ENCODE measurements around the gene AHNAK2.

AHNAK2 gene

DNA sequence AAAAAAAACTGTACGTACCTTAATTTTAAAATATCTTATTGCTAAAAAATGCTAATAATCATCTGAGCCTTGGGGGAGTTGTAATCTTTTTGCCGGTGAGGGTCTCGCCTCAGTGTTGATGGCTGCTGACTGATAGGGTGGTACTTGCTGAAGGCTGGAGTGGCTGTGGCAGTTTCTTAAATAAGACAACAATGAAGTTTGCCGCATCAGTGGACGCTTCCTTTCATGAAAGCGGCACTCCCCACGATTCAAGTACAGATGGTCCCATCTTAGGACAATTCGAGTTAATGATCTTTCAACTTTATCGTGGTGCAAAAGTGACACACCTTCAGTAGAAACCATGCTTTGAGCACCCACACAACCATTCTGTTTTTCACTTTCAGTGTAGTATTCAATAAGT lies 61.1 kb downstream of the AHNAK2 start:
- no peak for DNase-seq (ENCODE audit: low read depth in 1 of 2, low spot score in 1 of 2)
- H3K27me3 ChIP-seq (ENCODE audit: insufficient read depth, poor library complexity, severe bottlenecking), result no peaks in the 10 kb centered on the region
- H3K4me3 ChIP-seq (replicated peaks; ENCODE audit: insufficient read depth, low read length), result no peak overlapping the region
- TF ChIP-seq SPI1 (IDR thresholded peaks at IDR 0.05; ENCODE audit: borderline replicate concordance, low read depth) (no peak), GABPA (IDR thresholded peaks at IDR 0.05; ENCODE audit: low read depth) (no peak), POLR2AphosphoS5 (IDR thresholded peaks at IDR 0.05; ENCODE audit: low read depth) (no peak)
- TF ChIP-seq, protein P1, sequence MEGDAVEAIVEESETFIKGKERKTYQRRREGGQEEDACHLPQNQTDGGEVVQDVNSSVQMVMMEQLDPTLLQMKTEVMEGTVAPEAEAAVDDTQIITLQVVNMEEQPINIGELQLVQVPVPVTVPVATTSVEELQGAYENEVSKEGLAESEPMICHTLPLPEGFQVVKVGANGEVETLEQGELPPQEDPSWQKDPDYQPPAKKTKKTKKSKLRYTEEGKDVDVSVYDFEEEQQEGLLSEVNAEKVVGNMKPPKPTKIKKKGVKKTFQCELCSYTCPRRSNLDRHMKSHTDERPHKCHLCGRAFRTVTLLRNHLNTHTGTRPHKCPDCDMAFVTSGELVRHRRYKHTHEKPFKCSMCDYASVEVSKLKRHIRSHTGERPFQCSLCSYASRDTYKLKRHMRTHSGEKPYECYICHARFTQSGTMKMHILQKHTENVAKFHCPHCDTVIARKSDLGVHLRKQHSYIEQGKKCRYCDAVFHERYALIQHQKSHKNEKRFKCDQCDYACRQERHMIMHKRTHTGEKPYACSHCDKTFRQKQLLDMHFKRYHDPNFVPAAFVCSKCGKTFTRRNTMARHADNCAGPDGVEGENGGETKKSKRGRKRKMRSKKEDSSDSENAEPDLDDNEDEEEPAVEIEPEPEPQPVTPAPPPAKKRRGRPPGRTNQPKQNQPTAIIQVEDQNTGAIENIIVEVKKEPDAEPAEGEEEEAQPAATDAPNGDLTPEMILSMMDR (IDR thresholded peaks at IDR 0.05; ENCODE audit: insufficient read depth, low read length), result no peak
- TF ChIP-seq, protein P2, sequence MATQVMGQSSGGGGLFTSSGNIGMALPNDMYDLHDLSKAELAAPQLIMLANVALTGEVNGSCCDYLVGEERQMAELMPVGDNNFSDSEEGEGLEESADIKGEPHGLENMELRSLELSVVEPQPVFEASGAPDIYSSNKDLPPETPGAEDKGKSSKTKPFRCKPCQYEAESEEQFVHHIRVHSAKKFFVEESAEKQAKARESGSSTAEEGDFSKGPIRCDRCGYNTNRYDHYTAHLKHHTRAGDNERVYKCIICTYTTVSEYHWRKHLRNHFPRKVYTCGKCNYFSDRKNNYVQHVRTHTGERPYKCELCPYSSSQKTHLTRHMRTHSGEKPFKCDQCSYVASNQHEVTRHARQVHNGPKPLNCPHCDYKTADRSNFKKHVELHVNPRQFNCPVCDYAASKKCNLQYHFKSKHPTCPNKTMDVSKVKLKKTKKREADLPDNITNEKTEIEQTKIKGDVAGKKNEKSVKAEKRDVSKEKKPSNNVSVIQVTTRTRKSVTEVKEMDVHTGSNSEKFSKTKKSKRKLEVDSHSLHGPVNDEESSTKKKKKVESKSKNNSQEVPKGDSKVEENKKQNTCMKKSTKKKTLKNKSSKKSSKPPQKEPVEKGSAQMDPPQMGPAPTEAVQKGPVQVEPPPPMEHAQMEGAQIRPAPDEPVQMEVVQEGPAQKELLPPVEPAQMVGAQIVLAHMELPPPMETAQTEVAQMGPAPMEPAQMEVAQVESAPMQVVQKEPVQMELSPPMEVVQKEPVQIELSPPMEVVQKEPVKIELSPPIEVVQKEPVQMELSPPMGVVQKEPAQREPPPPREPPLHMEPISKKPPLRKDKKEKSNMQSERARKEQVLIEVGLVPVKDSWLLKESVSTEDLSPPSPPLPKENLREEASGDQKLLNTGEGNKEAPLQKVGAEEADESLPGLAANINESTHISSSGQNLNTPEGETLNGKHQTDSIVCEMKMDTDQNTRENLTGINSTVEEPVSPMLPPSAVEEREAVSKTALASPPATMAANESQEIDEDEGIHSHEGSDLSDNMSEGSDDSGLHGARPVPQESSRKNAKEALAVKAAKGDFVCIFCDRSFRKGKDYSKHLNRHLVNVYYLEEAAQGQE (IDR thresholded peaks at IDR 0.05; ENCODE audit: insufficient replicate concordance, low read depth), result no peak
- H3K27ac ChIP-seq (replicated peaks), result no peak overlapping the region

DNA sequence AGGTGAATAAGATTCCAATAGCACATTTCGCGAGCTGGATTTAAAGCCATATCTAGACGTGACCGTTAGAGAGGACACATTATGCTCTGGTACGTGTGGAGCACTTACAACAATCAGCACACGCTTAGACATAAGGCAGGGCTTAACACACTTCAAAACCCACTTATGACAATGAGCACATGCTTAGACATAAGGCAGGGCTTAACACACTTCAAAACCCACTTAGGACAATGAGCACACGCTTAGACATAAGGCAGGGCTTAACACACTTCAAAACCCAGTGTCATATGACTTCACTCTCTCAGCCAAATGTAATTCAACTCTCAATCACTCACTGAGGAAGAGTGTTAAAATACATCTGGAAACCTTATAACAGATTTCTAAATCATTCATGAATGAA lies 64.7 kb downstream of the AHNAK2 start:
- Histone ChIP-seq H3K27ac (replicated peaks) (no peak overlapping the region), H3K4me3 (replicated peaks; ENCODE audit: insufficient read depth, low read length) (no peak overlapping the region), H3K27me3 (ENCODE audit: insufficient read depth, poor library complexity, severe bottlenecking) (no peaks in the 10 kb centered on the region)
- no peak for TF ChIP-seq POLR2AphosphoS5 (IDR thresholded peaks at IDR 0.05; ENCODE audit: low read depth)
- TF ChIP-seq, protein P1 (IDR thresholded peaks at IDR 0.05; ENCODE audit: insufficient read depth, low read length), result no peak
- TF ChIP-seq, protein P2 (IDR thresholded peaks at IDR 0.05; ENCODE audit: insufficient replicate concordance, low read depth), result no peak
- no peak for TF ChIP-seq SPI1 (IDR thresholded peaks at IDR 0.05; ENCODE audit: borderline replicate concordance, low read depth)
- TF ChIP-seq GABPA (IDR thresholded peaks at IDR 0.05; ENCODE audit: low read depth), result no peak
- no peak for DNase-seq (ENCODE audit: low read depth in 1 of 2, low spot score in 1 of 2)

DNA sequence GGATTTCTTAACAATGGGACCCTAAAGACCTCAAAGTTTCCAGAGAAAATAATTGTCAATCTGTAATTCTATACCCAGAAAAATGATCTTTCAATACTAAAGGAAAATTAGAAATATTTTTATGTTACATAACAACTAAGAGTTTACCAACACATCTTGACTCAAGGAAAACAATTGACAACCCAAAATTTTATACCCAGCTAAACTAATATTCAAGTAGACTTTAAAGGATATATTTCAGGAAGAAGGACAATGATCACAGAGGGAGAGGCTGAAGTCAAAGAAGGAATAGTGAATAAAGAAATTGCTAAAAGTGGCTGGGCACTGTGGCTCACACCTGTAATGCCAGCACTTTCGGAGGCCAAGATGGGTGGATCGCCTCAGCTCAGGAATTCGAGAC lies 66.1 kb downstream of the AHNAK2 start:
- peaks cover 4% of the 10 kb centered on the region for H3K27me3 ChIP-seq (ENCODE audit: insufficient read depth, poor library complexity, severe bottlenecking)
- no peak overlapping the region for H3K27ac ChIP-seq (replicated peaks)
- no peak for DNase-seq (ENCODE audit: low read depth in 1 of 2, low spot score in 1 of 2)
- H3K4me3 ChIP-seq (replicated peaks; ENCODE audit: insufficient read depth, low read length), result no peak overlapping the region
- TF ChIP-seq, protein P2 (IDR thresholded peaks at IDR 0.05; ENCODE audit: insufficient replicate concordance, low read depth), result no peak
- no peak for TF ChIP-seq SPI1 (IDR thresholded peaks at IDR 0.05; ENCODE audit: borderline replicate concordance, low read depth)
- TF ChIP-seq GABPA (IDR thresholded peaks at IDR 0.05; ENCODE audit: low read depth), result no peak
- TF ChIP-seq, protein P1 (IDR thresholded peaks at IDR 0.05; ENCODE audit: insufficient read depth, low read length), result no peak
- no peak for TF ChIP-seq POLR2AphosphoS5 (IDR thresholded peaks at IDR 0.05; ENCODE audit: low read depth)

All from HL-60 (cell line).